ENCODE measurements around the gene ATF4. TPM values are rescaled to one million over a fixed set of nuclear protein-coding genes. Genes with fewer than 3 reads are reported as not detected.
"Not testable (repeated sequence)": the region's sequence is repeated elsewhere in the genome, so short reads cannot be mapped to it uniquely, and the experiment has no call there.

ATF4 gene
- total RNA-seq, 1 donor from 2014 or later, result 327 TPM

- no peak for ATAC-seq
- no peak overlapping the region for H3K27ac ChIP-seq
- H3K4me1 ChIP-seq, result peaks cover 31% of the 10 kb centered on the region
- no peak for DNase-seq
- H3K4me3 ChIP-seq, result no peak overlapping the region
- TF ChIP-seq CTCF (IDR thresholded peaks at IDR 0.05), result no peak
- H3K36me3 ChIP-seq, result peaks cover 51% of the 10 kb centered on the region
- H3K9me3 ChIP-seq, result no peaks in the 10 kb centered on the region
- intact Hi-C loops (cut with DNase I), result no loop called here
- H3K27me3 ChIP-seq, result no peaks in the 10 kb centered on the region
Measured at GRCh38 chr22:39504071-39504470, 16.3 kb upstream of the ATF4 start.

GRCh38 chr22:39507021-39507420 lies 13.3 kb upstream of the ATF4 start:
- H3K4me3 ChIP-seq; H3K27ac ChIP-seq; ATAC-seq; intact Hi-C loops (cut with DNase I); H3K9me3 ChIP-seq; H3K27me3 ChIP-seq; DNase-seq: not testable (repeated sequence)
- Histone ChIP-seq H3K36me3 (peaks cover 78% of the 10 kb centered on the region), H3K4me1 (peaks cover 18% of the 10 kb centered on the region)

GRCh38 chr22:39508393-39508792 lies 12.0 kb upstream of the ATF4 start:
- H3K9me3 ChIP-seq, result no peaks in the 10 kb centered on the region
- ATAC-seq (no peak), DNase-seq (no peak)
- H3K4me1 ChIP-seq, result peaks cover 12% of the 10 kb centered on the region
- intact Hi-C loops (cut with DNase I), result no loop called here
- no peak overlapping the region for H3K4me3 ChIP-seq
- peaks cover 92% of the 10 kb centered on the region for H3K36me3 ChIP-seq
- TF ChIP-seq CTCF (IDR thresholded peaks at IDR 0.05), result no peak
- H3K27ac ChIP-seq, result no peak overlapping the region
- H3K27me3 ChIP-seq, result no peaks in the 10 kb centered on the region

- no peak for ATAC-seq
- intact Hi-C loops (cut with DNase I), result no loop called here
- Histone ChIP-seq H3K4me1 (no peaks in the 10 kb centered on the region), H3K9me3 (no peaks in the 10 kb centered on the region), H3K27ac (no peak overlapping the region), H3K4me3 (no peak overlapping the region), H3K36me3 (peaks cover 93% of the 10 kb centered on the region), H3K27me3 (no peaks in the 10 kb centered on the region)
- TF ChIP-seq CTCF (IDR thresholded peaks at IDR 0.05), result no peak
- DNase-seq, result no peak
Measured at GRCh38 chr22:39510529-39511149, 9.7 kb upstream of the ATF4 start.

- Histone ChIP-seq H3K4me1 (no peaks in the 10 kb centered on the region), H3K36me3 (peaks cover 92% of the 10 kb centered on the region), H3K27ac (no peak overlapping the region), H3K4me3 (no peak overlapping the region), H3K27me3 (no peaks in the 10 kb centered on the region), H3K9me3 (no peaks in the 10 kb centered on the region)
- no peak for DNase-seq
- intact Hi-C loops (cut with DNase I), result no loop called here
- TF ChIP-seq CTCF (IDR thresholded peaks at IDR 0.05), result no peak
- no peak for ATAC-seq
Measured at GRCh38 chr22:39511226-39511625, 9.1 kb upstream of the ATF4 start.

- H3K9me3 ChIP-seq, result no peaks in the 10 kb centered on the region
Measured at GRCh38 chr22:39512026-39512425, 8.3 kb upstream of the ATF4 start.

More at GRCh38 chr22:39512026-39512425, 8.3 kb upstream of the ATF4 start:
- no peaks in the 10 kb centered on the region for H3K27me3 ChIP-seq
- H3K4me1 ChIP-seq, result no peaks in the 10 kb centered on the region
- H3K4me3 ChIP-seq, result no peak overlapping the region
- H3K27ac ChIP-seq, result no peak overlapping the region
- intact Hi-C loops (cut with DNase I), result no loop called here
- no peak for DNase-seq
- peaks cover 92% of the 10 kb centered on the region for H3K36me3 ChIP-seq
- TF ChIP-seq CTCF (IDR thresholded peaks at IDR 0.05), result no peak
- no peak for ATAC-seq

Data from upper lobe of right lung (tissue), 1 donor.